Panc1 (cell line): ENCODE measurements around the gene EFCAB3.

Source experiments
- TCF7L2 ChIP-seq: IDR thresholded peaks from 2 replicates; pipeline ENCODE4 v1.6.1; 2011; ENCODE audit warnings: mild to moderate bottlenecking, low read depth, low read length, inconsistent platforms
- TF ChIP-seq, protein P1 (sequence below), 2 experiments: IDR thresholded peaks; 2 replicates each; pipeline ENCODE4 v1.6.1; 2011 to 2012; ENCODE audit warnings: low read depth in 2 of 2, control low read depth in 1 of 2, low read length in 1 of 2, mild to moderate bottlenecking in 1 of 2, moderate library complexity in 1 of 2; ENCODE audit not compliant: insufficient read depth in 1 of 2

GRCh38 chr17:62343764-62344270 lies 36.5 kb upstream of the EFCAB3 start:
- TF ChIP-seq, protein P1, sequence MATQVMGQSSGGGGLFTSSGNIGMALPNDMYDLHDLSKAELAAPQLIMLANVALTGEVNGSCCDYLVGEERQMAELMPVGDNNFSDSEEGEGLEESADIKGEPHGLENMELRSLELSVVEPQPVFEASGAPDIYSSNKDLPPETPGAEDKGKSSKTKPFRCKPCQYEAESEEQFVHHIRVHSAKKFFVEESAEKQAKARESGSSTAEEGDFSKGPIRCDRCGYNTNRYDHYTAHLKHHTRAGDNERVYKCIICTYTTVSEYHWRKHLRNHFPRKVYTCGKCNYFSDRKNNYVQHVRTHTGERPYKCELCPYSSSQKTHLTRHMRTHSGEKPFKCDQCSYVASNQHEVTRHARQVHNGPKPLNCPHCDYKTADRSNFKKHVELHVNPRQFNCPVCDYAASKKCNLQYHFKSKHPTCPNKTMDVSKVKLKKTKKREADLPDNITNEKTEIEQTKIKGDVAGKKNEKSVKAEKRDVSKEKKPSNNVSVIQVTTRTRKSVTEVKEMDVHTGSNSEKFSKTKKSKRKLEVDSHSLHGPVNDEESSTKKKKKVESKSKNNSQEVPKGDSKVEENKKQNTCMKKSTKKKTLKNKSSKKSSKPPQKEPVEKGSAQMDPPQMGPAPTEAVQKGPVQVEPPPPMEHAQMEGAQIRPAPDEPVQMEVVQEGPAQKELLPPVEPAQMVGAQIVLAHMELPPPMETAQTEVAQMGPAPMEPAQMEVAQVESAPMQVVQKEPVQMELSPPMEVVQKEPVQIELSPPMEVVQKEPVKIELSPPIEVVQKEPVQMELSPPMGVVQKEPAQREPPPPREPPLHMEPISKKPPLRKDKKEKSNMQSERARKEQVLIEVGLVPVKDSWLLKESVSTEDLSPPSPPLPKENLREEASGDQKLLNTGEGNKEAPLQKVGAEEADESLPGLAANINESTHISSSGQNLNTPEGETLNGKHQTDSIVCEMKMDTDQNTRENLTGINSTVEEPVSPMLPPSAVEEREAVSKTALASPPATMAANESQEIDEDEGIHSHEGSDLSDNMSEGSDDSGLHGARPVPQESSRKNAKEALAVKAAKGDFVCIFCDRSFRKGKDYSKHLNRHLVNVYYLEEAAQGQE (IDR thresholded peaks at IDR 0.05; ENCODE audit: insufficient read depth in 1 of 2, low read depth in 2 of 2, low read length in 1 of 2) = no peak
- no peak for TF ChIP-seq TCF7L2
